Loucy (cell line): ENCODE data around the gene RBM19.

Experiments
- EZH2phosphoT487 ChIP-seq: fragments of 200-600 bp; IDR thresholded peaks from 2 replicates; pipeline ENCODE4 v1.6.1; 2018; ENCODE audit warnings: antibody characterized with exemption, mild to moderate bottlenecking, moderate library complexity, borderline replicate concordance
- TF ChIP-seq, protein P1 (sequence below): fragments of 200-600 bp; sonication (generic); conservative IDR thresholded peaks from 2 replicates; pipeline ENCODE4 v1.5.1; 2014; ENCODE audit warnings: mild to moderate bottlenecking, antibody characterized with exemption, low read length

DNA sequence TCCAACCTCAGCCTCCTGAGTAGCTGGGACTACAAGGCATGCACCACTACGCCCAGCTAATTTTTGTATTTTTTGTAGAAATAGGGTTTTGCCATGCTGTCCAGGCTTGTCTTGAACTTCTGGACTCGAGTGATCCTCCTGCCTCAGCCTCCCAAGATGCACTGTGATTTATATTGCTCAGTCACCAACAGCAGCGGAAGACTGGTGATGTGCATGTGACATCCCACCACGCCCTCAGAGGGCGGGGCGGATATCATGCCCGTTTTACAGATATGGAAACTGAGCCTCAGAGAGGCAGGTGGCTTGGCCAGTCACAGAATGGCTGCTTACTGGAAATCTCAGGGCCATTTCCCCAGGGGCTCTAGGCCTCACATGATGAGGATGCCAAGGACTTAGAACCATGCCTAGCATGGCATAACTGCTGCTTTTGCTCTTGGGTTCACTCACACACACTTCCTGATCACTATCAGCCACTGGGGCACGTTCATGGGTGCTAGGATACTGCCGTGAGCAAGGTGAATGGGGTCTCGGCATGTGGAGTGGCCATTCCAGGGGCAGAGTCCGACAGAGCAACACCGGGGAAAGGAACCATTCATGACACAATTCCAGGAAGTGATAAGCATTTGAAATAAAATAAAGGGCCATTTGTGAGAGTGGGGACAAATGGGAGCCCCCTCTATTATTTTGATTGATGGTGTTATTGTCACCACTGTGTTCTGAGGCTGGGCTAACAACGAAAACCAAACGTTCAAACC lies 31.9 kb downstream of the RBM19 start:
- TF ChIP-seq, protein P1, sequence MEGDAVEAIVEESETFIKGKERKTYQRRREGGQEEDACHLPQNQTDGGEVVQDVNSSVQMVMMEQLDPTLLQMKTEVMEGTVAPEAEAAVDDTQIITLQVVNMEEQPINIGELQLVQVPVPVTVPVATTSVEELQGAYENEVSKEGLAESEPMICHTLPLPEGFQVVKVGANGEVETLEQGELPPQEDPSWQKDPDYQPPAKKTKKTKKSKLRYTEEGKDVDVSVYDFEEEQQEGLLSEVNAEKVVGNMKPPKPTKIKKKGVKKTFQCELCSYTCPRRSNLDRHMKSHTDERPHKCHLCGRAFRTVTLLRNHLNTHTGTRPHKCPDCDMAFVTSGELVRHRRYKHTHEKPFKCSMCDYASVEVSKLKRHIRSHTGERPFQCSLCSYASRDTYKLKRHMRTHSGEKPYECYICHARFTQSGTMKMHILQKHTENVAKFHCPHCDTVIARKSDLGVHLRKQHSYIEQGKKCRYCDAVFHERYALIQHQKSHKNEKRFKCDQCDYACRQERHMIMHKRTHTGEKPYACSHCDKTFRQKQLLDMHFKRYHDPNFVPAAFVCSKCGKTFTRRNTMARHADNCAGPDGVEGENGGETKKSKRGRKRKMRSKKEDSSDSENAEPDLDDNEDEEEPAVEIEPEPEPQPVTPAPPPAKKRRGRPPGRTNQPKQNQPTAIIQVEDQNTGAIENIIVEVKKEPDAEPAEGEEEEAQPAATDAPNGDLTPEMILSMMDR = no peak
- no peak for TF ChIP-seq EZH2phosphoT487
